PC-9 (cell line): ENCODE results near the gene TMC2. TPM values are rescaled to one million over a fixed set of nuclear protein-coding genes. Genes with fewer than 3 reads are reported as not detected.

Experiments used
- BruUV-seq: library from RNA; stranded (reverse); fragments of 400-500 nt; replicated peaks from 2 replicates; lab custom pipeline; 2021; lab: Mats Ljungman, UMichigan
- CTCF ChIA-PET: fragments of 300-600 bp; sonication (Branson Sonifier 250); formaldehyde crosslinking; loops from one replicate; lab custom pipeline; 2022; ENCODE audit warnings: antibody characterized with exemption; lab: Charles Lee
- POLR2A ChIA-PET: fragments of 300-600 bp; sonication (Branson Sonifier 250); formaldehyde crosslinking; loops from one replicate; lab custom pipeline; 2022; ENCODE audit warnings: antibody characterized with exemption; ENCODE audit not compliant: unreplicated experiment; lab: Charles Lee
- DNase-seq, 2 experiments: peaks; one replicate each; pipeline versions ENCODE4 v3.0.0 to v3.0.0-alpha.2; 2015 to 2022; ENCODE audit warnings: mixed read lengths in 1 of 2
- H2AFZ ChIP-seq: fragments of 200-600 bp; sonication (generic); 2 replicates; pipeline ENCODE4 v1.8.1; 2017; ENCODE audit warnings: antibody characterized with exemption
- H3F3A ChIP-seq: fragments of 200-600 bp; sonication (generic); 2 replicates; pipeline ENCODE4 v1.8.1; 2017; ENCODE audit warnings: antibody characterized with exemption, mild to moderate bottlenecking, low read depth; ENCODE audit not compliant: insufficient read depth
- H3K27ac ChIP-seq: fragments of 200-600 bp; sonication (generic); 2 replicates; pipeline ENCODE4 v1.6.1; 2016; ENCODE audit warnings: mixed run types
- H3K27me3 ChIP-seq: fragments of 200-600 bp; sonication (generic); 2 replicates; pipeline ENCODE4 v1.6.1; 2016; ENCODE audit warnings: low read depth, mixed run types; ENCODE audit not compliant: insufficient read depth
- H3K36me3 ChIP-seq: fragments of 200-600 bp; sonication (generic); 2 replicates; pipeline ENCODE4 v1.6.1; 2016; ENCODE audit warnings: low read depth, mixed run types
- H3K4me1 ChIP-seq: fragments of 200-600 bp; sonication (generic); replicated peaks from 2 replicates; pipeline ENCODE4 v1.6.1; 2016; ENCODE audit warnings: mixed run types; ENCODE audit not compliant: insufficient read depth
- H3K4me2 ChIP-seq: fragments of 200-600 bp; sonication (generic); 2 replicates; pipeline ENCODE4 v1.6.1; 2017; ENCODE audit warnings: mixed run types
- H3K4me3 ChIP-seq: fragments of 200-600 bp; sonication (generic); 2 replicates; pipeline ENCODE4 v1.6.1; 2016; ENCODE audit warnings: mixed run types
- H3K79me2 ChIP-seq: fragments of 200-600 bp; sonication (generic); 2 replicates; pipeline ENCODE4 v1.6.1; 2017; ENCODE audit warnings: low read depth, mixed run types
- H3K9me2 ChIP-seq: fragments of 200-600 bp; sonication (generic); 2 replicates; pipeline ENCODE4 v1.8.1; 2017; ENCODE audit warnings: mild to moderate bottlenecking; ENCODE audit not compliant: insufficient read depth
- H3K9me3 ChIP-seq: fragments of 200-600 bp; sonication (generic); 2 replicates; pipeline ENCODE4 v1.8.1; 2016; ENCODE audit warnings: low read depth; ENCODE audit not compliant: insufficient read depth
- H4K20me1 ChIP-seq: fragments of 200-600 bp; sonication (generic); 2 replicates; pipeline ENCODE4 v1.8.1; 2017; ENCODE audit not compliant: insufficient read depth
- EZH2 ChIP-seq: fragments of 200-600 bp; sonication (generic); IDR thresholded peaks from 2 replicates; pipeline ENCODE4 v1.8.0; 2017; ENCODE audit warnings: antibody characterized with exemption, low read depth
- intact Hi-C: fragments of 100-400 bp; cut with micrococcal nuclease; formaldehyde crosslinking; loops from one replicate; pipeline ENCODE4 v1.10.0; 2022; ENCODE audit not compliant: unreplicated experiment
- total RNA-seq: library from RNA; stranded (reverse); gene quantifications from 2 replicates; pipeline ENCODE4 v1.2.3, GENCODE V29; 2021
- TF ChIP-seq, protein P1 (sequence below): fragments of 200-600 bp; sonication (generic); conservative IDR thresholded peaks from 2 replicates; pipeline ENCODE4 v1.6.1; 2017; ENCODE audit warnings: mixed run types, antibody characterized with exemption, mild to moderate bottlenecking, moderate library complexity

Gene TMC2
- total RNA-seq, 1 experiment from 2014 or later, result not detected

DNA sequence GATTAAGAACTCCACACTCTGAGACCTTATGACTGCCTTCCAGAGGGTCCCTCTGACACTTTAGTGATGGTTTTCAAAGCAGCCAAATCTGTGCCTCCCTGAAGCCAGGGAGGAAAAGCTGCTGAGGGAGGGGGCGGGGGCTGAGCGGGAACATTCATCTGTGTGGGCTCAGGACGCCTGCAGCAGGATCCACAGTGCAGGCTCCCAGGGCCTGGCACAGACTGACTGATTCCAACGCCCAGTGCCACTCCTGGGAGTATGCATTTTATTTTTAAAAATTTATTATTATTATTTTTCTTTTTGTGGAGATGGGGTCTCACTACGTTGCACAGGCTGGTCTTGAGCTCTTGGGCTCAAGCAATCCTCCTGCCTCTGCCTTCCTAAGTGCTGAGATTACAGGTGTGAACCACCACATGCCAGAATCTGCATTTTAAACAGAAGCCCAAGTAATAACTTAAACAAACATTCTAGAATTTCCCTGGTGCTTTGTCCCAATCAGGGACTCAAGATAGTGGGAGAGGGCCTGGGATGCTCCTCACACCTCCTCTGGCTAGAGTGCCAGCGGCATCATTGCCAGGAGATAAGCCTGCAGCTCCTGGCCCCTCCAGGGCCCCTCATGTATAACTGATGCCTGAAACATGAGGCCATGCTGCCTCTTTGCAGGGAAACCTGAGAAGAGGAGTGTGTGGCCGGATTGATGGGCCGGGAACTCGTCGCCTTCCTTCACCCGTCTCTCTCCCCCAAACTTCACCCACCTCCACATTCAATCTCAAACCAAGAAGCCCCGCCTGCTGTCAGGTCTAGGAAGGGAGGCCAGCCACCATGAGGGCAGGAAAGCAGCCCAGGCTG, 438 bp upstream of the TMC2 start:
- no TSS peak for BruUV-seq
- CTCF ChIA-PET, result no interaction called here
- H3K9me3 ChIP-seq, result no peaks in the 10 kb centered on the region
- no peak overlapping the region for H3K27ac ChIP-seq
- no peaks in the 10 kb centered on the region for H3K36me3 ChIP-seq
- no peak overlapping the region for H3K4me2 ChIP-seq
- H4K20me1 ChIP-seq, result no peaks in the 10 kb centered on the region
- TF ChIP-seq EZH2, result no peak
- TF ChIP-seq, protein P1, sequence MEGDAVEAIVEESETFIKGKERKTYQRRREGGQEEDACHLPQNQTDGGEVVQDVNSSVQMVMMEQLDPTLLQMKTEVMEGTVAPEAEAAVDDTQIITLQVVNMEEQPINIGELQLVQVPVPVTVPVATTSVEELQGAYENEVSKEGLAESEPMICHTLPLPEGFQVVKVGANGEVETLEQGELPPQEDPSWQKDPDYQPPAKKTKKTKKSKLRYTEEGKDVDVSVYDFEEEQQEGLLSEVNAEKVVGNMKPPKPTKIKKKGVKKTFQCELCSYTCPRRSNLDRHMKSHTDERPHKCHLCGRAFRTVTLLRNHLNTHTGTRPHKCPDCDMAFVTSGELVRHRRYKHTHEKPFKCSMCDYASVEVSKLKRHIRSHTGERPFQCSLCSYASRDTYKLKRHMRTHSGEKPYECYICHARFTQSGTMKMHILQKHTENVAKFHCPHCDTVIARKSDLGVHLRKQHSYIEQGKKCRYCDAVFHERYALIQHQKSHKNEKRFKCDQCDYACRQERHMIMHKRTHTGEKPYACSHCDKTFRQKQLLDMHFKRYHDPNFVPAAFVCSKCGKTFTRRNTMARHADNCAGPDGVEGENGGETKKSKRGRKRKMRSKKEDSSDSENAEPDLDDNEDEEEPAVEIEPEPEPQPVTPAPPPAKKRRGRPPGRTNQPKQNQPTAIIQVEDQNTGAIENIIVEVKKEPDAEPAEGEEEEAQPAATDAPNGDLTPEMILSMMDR, result no peak
- no peaks in the 10 kb centered on the region for H3K9me2 ChIP-seq
- POLR2A ChIA-PET, result no interaction called here
- no peak for DNase-seq
- no peaks in the 10 kb centered on the region for H3F3A ChIP-seq
- no peak overlapping the region for H2AFZ ChIP-seq
- no peaks in the 10 kb centered on the region for H3K79me2 ChIP-seq
- no peak overlapping the region for H3K4me3 ChIP-seq
- intact Hi-C loops, result no loop called here
- H3K27me3 ChIP-seq, result peaks cover 92% of the 10 kb centered on the region
- no peaks in the 10 kb centered on the region for H3K4me1 ChIP-seq

DNA sequence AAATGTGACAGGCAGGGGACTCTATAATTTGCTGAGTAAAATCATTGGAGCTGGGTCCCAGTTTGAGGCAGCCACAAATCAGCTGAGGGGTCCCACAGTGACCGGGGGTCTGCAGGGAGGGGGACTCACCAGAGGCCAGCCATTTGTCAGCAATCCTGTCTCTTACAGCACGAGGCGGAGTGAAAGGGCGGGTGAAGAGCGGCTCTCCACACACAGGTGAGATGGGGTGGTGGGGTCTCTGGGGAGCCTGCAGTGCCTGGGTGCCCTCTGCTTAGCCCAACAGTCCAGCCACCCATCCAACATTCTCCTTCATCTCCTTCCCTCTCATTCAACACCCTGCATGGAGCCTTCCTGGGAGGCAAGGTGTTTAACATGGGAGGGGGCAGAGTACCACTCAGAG, 728 bp downstream of the TMC2 start:
- no peaks in the 10 kb centered on the region for H3F3A ChIP-seq
- H4K20me1 ChIP-seq, result no peaks in the 10 kb centered on the region
- intact Hi-C loops, result no loop called here
- no peaks in the 10 kb centered on the region for H3K9me3 ChIP-seq
- H3K36me3 ChIP-seq, result no peaks in the 10 kb centered on the region
- H3K27me3 ChIP-seq, result peaks cover 96% of the 10 kb centered on the region
- TF ChIP-seq EZH2, result no peak
- TF ChIP-seq, protein P1, result no peak
- ChIA-PET CTCF (no interaction called here), POLR2A (no interaction called here)
- DNase-seq, result no peak
- no peak overlapping the region for H3K27ac ChIP-seq
- no peaks in the 10 kb centered on the region for H3K79me2 ChIP-seq
- H3K4me1 ChIP-seq, result no peaks in the 10 kb centered on the region
- H3K9me2 ChIP-seq, result no peaks in the 10 kb centered on the region
- no peak overlapping the region for H3K4me2 ChIP-seq
- no peak overlapping the region for H2AFZ ChIP-seq
- H3K4me3 ChIP-seq, result no peak overlapping the region
- BruUV-seq, result no TSS peak

- H4K20me1 ChIP-seq, result no peaks in the 10 kb centered on the region
- H3F3A ChIP-seq, result no peaks in the 10 kb centered on the region
- H3K79me2 ChIP-seq, result no peaks in the 10 kb centered on the region
- no peaks in the 10 kb centered on the region for H3K36me3 ChIP-seq
- TF ChIP-seq EZH2, result no peak
- TF ChIP-seq, protein P1, result no peak
- CTCF ChIA-PET, result interaction anchor here (0.6 kb wide), 1 partner anchor 86 kb away, joined by 6 read pairs; no protein-coding TSS in a partner anchor
- H3K27ac ChIP-seq, result no peak overlapping the region
- POLR2A ChIA-PET, result no interaction called here
- H3K4me3 ChIP-seq, result no peak overlapping the region
- intact Hi-C loops, result no loop called here
- H3K9me2 ChIP-seq, result no peaks in the 10 kb centered on the region
- no TSS peak for BruUV-seq
- H2AFZ ChIP-seq, result no peak overlapping the region
- H3K4me2 ChIP-seq, result no peak overlapping the region
- H3K4me1 ChIP-seq, result no peaks in the 10 kb centered on the region
- peaks cover 93% of the 10 kb centered on the region for H3K27me3 ChIP-seq
- DNase-seq, result no peak
- no peaks in the 10 kb centered on the region for H3K9me3 ChIP-seq
Measured at GRCh38 chr20:2538356-2538755, 2.0 kb downstream of the TMC2 start.
